NCI-H1694 treated with DMSO at 0.1 percent for 48 hours (cell line): ENCODE data around the gene DHX34.
"Not testable (repeated sequence)": the region's sequence is repeated elsewhere in the genome, so short reads cannot be mapped to it uniquely, and the experiment has no call there.

ENCODE experiments used
- DNase-seq: peaks from one replicate; lab custom pipeline; 2025; lab: John Stamatoyannopoulos, UW

The DHX34 gene

DNA sequence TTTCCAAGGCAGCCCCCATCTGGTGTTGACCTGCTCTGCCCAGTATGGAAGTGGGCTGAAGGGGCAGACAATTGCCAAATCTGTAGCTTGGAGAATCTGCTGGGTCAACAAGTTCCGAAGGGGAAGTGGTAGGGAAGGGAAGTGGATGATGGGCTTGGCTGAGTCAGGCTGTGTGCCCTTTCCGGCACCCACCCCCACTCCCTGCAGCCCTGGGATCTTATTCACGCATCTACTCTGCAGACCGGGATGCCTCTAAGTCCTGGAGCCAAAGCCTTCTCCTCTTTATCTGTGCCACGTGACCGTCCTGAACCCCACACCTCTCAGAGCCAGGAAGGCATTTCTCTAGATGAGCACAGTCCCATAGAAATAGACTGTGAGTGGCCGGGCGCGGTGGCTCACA is 24.6 kb upstream of the DHX34 start:
- DNase-seq = no peak

DNA sequence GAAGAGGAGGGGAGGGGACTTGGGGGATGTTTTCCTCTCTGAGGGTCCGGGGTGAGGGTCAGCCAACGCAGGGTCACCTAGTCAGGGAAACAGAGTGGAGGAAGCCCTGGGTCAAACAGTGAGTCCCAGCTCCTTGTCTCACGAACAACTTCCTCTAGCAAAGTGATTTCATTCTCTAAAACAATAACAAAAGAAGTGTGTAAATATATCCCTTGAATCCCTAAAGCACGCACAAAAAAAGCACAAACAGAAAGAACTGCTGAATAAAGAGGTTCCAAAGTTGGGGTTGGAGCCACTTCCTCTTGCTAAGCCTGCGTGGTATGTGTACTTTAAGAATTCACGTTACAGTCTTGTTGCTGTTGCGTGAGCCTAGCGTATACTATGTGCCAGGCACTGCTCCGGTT is 18.6 kb upstream of the DHX34 start:
- no peak for DNase-seq

DNA sequence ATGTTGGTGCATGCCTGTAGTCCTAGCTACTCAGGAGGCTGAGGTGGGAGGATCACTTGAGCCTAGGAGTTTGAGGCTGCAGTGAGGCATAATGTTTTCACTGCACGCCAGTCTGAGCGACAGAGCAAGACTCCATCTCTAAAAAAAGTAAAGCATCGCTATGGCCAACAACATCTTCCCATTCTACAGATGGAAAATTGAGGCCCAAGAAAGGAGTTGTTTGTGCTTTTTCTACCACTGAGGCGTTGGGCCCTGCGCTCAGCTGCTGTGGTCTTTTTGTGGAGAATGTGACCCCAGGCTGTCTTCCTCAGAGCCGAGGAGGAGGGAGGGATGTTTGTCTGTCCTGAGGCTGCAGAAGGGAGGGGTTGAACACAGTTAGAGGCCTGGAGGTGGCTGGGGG is 17.6 kb upstream of the DHX34 start:
- DNase-seq = no peak

- no peak for DNase-seq
These were observed 17.1 kb upstream of the DHX34 start, which contains the start of gene C5AR2 for GRCh38 chr19:47331931-47332547. C5AR2 (plus strand) TSS chr19:47332175; CDS start chr19:47340800, 8,625 bp downstream.

DNA sequence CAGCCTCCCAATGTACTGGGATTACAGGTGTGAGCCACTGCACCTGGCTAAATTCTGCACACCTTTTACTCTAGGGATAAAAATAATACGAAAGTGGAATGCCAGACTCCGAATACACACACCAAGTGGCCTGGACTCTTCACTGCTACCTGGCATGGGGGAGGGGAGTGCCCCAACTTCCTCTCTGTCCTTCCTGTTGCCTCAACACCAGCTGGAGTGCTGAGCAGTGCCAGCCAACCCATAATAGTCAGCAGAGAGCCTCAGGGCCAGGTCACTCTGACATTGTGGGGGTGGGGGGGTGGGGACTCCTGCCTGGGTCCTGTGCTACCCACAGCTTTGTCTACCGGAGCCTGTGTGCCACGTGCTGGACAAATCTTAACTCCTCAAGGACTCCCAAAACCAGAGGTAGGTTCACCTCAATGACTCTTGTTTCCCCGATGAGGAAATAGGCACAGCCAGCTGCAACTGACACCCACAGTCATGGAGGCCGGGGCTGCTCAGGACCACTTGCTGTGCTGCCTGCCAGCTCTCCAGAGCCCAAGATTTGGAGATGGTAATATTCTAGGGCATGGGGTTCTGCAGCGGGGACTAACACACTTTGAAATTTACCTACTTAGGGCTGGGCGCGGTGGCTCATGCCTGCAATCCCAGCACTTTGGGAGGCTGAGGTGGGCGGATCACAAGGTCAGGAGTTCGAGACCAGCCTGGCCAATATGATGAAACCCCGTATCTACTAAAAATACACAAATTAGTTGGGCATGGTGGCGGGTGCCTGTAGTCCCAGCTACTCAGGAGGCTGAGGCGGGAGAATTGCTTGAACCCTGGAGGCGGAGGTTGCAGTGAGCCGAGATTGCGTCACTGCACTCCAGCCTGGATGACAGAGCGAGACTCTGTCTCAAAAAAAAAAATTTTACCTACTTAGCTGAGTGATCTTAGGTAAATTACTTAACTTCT is 12.1 kb upstream of the DHX34 start:
- DNase-seq = not testable (repeated sequence)

DNA sequence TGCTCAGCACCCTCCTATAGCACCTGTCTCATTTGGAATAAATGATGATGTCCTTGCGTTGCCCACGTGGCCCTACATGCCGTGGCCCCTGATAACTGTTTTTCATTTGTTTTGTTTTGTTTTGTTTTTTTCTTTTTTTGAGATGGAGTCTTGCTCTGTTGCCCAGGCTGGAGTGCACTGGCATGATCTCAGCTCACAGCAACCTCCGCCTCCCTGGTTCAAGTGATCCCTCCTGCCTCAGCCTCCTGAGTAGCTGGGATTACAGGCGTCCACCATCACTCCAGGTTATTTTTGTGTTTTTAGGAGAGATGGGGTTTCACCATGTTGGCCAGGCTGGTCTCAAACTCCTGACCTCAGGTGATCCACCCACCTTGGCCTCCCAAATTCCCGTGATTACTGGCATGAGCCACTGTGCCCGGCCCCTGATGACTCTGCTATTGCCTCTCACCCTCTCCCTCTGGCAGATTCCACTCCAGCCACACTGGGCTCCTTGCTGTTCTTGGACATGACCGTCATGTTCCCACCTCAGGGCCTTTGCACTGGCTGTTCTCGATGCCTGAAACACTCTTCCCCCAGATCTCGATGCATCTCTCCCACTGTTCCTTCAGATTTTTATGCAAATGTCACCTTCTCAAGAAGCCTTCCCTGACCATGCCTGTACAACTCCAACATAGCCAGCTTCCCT is 9.8 kb upstream of the DHX34 start:
- no peak for DNase-seq

GRCh38 chr19:47340477-47341208 is 8.5 kb upstream of the DHX34 start:
- DNase-seq = no peak

DNA sequence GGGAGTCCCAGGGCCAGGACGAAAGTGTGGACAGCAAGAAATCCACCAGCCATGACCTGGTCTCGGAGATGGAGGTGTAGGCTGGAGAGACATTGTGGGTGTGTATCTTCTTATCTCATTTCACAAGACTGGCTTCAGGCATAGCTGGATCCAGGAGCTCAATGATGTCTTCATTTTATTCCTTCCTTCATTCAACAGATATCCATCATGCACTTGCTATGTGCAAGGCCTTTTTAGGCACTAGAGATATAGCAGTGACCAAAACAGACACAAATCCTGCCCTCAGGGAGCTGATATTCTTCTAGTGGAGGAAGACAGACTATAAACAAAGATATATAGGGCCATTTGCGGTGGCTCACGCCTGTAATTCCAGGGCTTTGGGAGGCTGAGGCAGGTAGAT is 7.4 kb upstream of the DHX34 start:
- DNase-seq = no peak

- DNase-seq = no peak
These were observed 5.8 kb upstream of the DHX34 start for GRCh38 chr19:47343194-47343802.

DNA sequence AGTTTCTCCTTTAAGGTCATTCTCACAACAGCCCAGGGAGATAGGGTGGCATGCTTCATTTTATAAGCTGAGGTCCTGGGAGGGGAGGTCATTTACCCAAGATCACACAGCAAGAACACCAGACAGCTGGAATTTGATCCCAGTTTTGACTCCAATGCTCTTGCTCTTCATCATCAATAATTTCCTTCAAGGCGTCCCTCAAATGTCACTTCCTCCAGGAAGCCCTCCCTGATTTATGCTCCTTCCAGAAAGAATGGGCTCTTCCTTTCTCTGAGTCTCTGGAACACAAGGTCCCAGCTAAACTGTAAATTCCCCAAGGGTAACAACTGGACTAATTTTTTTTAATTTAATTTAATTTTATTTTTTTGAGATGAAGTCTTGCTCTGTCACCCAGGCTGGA is 4.7 kb upstream of the DHX34 start:
- no peak for DNase-seq

DNA sequence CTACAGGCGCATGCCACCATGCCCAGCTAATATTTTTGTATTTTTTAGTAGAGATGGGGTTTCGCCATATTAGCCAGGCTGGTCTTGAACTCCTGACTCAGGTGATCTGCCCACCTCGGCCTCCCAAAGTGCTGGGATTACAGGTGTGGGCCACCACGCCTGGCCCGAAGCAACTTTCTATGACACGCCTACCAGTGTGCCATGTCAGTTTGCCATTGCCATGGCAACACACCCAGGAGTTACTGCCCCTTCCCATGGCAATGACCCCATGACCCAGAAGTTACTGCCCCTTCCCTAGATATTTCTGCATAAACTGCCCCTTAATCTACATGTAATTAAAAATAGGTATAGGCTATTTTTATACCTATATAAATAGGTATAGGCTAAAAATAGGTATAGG is 3.1 kb upstream of the DHX34 start:
- not testable (repeated sequence) for DNase-seq

GRCh38 chr19:47350630-47351029 is 1.5 kb downstream of the DHX34 start:
- DNase-seq = no peak

GRCh38 chr19:47351548-47351947 is 2.4 kb downstream of the DHX34 start:
- peak; percentile 12 for DNase-seq

DNA sequence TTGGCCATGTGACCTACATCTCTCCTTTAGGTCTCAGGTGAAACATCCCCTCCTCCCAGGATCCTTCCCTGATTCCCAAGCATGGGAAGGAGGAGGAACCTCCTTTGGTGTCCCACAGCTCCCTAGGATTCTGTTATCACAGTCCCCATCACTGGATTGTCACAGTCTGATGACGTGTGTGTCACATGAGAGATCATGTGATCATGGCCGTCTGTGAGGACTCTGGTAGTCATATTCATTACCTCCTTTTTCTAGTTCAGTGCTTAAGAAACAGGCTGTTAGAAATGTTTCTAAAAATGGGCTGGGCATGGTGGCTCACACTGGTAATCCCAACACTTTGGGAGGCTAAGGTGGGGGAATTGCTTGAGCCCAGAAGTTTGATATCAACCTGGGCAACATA is 3.0 kb downstream of the DHX34 start:
- no peak for DNase-seq

- no peak for DNase-seq
These were observed 4.2 kb downstream of the DHX34 start for GRCh38 chr19:47353307-47353712.

DNA sequence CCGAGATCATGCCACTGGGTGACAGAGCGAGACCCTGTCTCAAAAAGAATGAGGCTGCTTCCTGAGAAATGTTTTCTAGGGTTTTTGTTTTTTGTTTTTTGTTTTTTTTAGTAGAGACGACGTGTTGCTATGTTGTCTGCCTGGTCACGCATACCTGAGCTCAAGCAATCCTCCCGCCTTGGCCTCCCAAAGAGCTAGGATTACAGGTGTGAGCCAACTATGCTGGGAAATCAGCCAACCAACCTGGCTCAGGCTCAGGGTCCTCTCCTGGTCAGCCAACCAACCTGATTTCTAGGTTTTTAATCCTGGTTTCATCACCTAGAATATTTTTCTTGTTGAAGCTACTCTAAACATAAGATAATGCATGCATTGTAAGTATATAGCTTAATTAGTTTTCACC is 7.8 kb downstream of the DHX34 start:
- no peak for DNase-seq

- DNase-seq = no peak
These were observed 8.9 kb downstream of the DHX34 start for GRCh38 chr19:47357788-47358680.

DNA sequence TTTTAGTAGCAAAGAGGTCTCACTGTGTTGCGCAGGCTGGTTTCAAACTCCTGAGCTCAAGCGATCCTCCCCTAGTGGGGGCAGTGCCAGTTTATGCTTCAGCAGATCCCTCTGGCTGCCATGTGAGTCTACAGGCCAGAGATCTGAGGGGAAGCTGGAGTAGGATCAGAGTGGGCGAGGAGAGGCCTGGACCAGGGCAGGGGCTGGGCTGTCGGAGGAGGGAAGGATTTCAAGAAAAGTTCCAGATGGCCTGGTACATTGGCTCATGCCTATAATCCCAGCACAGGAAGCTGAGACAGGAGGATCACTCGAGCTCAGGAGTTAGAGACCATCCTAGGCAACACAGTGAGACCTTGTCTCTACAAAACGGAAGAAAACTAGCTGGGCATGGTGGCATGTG is 9.8 kb downstream of the DHX34 start:
- DNase-seq = no peak

- DNase-seq = no peak
These were observed 13.2 kb downstream of the DHX34 start for GRCh38 chr19:47362321-47362720.

- no peak for DNase-seq
These were observed 14.8 kb downstream of the DHX34 start for GRCh38 chr19:47363758-47364531.
